Measurements from ENCODE around the gene SUGP1.

The SUGP1 gene

GRCh38 chr19:19315444-19315843 is 4.9 kb downstream of the SUGP1 start:
- no peak overlapping the region for H3K9ac ChIP-seq (ENCODE audit: low read depth, low read length)
- H3K9me3 ChIP-seq (replicated peaks; ENCODE audit: low read length), result no peaks in the 10 kb centered on the region
- no peaks in the 10 kb centered on the region for H3K27me3 ChIP-seq (ENCODE audit: control insufficient read depth, insufficient read depth, low read length)
- peaks cover 6% of the 10 kb centered on the region for H3K4me1 ChIP-seq (ENCODE audit: control insufficient read depth, insufficient read depth, low read length)
- H3K4me3 ChIP-seq (ENCODE audit: low read length), result no peak overlapping the region
- H3K4me2 ChIP-seq (ENCODE audit: low read length), result no peak overlapping the region
- H3K36me3 ChIP-seq (ENCODE audit: insufficient read depth, low read length), result peaks cover 23% of the 10 kb centered on the region

- no peaks in the 10 kb centered on the region for H3K27me3 ChIP-seq (ENCODE audit: control insufficient read depth, insufficient read depth, low read length)
- H3K4me2 ChIP-seq (ENCODE audit: low read length), result no peak overlapping the region
- no peak overlapping the region for H3K9ac ChIP-seq (ENCODE audit: low read depth, low read length)
- no peaks in the 10 kb centered on the region for H3K9me3 ChIP-seq (replicated peaks; ENCODE audit: low read length)
- no peak overlapping the region for H3K4me3 ChIP-seq (ENCODE audit: low read length)
- peaks cover 54% of the 10 kb centered on the region for H3K36me3 ChIP-seq (ENCODE audit: insufficient read depth, low read length)
- no peaks in the 10 kb centered on the region for H3K4me1 ChIP-seq (ENCODE audit: control insufficient read depth, insufficient read depth, low read length)
Observed at GRCh38 chr19:19308373-19308772, 11.9 kb downstream of the SUGP1 start.

GRCh38 chr19:19306191-19306590 is 14.1 kb downstream of the SUGP1 start:
- no peaks in the 10 kb centered on the region for H3K9me3 ChIP-seq (replicated peaks; ENCODE audit: low read length)
- peaks cover 71% of the 10 kb centered on the region for H3K36me3 ChIP-seq (ENCODE audit: insufficient read depth, low read length)
- H3K4me1 ChIP-seq (ENCODE audit: control insufficient read depth, insufficient read depth, low read length), result no peaks in the 10 kb centered on the region
- H3K4me2 ChIP-seq (ENCODE audit: low read length), result no peak overlapping the region
- no peak overlapping the region for H3K9ac ChIP-seq (ENCODE audit: low read depth, low read length)
- H3K27me3 ChIP-seq (ENCODE audit: control insufficient read depth, insufficient read depth, low read length), result no peaks in the 10 kb centered on the region
- no peak overlapping the region for H3K4me3 ChIP-seq (ENCODE audit: low read length)

- H3K27me3 ChIP-seq (ENCODE audit: control insufficient read depth, insufficient read depth, low read length), result no peaks in the 10 kb centered on the region
- no peaks in the 10 kb centered on the region for H3K9me3 ChIP-seq (replicated peaks; ENCODE audit: low read length)
- H3K36me3 ChIP-seq (ENCODE audit: insufficient read depth, low read length), result peaks cover 74% of the 10 kb centered on the region
- H3K9ac ChIP-seq (ENCODE audit: low read depth, low read length), result no peak overlapping the region
- no peak overlapping the region for H3K4me3 ChIP-seq (ENCODE audit: low read length)
- no peaks in the 10 kb centered on the region for H3K4me1 ChIP-seq (ENCODE audit: control insufficient read depth, insufficient read depth, low read length)
- H3K4me2 ChIP-seq (ENCODE audit: low read length), result no peak overlapping the region
Observed at GRCh38 chr19:19305696-19306095, 14.6 kb downstream of the SUGP1 start.

DNA sequence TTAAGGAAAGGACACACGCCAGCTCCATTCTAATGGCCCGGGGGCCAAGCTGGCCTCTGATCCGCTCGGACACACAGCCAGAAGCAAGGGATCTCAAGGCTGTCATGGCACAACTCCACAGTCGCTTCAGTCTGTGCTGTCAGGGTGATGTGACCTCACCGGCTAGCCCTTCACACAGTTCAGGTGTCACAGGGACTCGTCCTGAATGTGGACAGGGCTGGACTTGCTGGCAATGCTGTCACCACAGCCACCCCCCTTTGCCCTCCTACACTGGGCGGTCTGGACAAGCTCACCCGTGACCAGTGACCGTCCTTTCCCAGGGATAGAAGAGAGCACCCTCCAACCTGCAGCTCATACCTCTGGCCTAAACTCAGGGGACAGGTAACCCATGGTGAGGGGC is 15.2 kb downstream of the SUGP1 start:
- H3K9ac ChIP-seq (ENCODE audit: low read depth, low read length), result no peak overlapping the region
- H3K4me1 ChIP-seq (ENCODE audit: control insufficient read depth, insufficient read depth, low read length), result no peaks in the 10 kb centered on the region
- H3K9me3 ChIP-seq (replicated peaks; ENCODE audit: low read length), result no peaks in the 10 kb centered on the region
- H3K4me3 ChIP-seq (ENCODE audit: low read length), result no peak overlapping the region
- peaks cover 69% of the 10 kb centered on the region for H3K36me3 ChIP-seq (ENCODE audit: insufficient read depth, low read length)
- no peaks in the 10 kb centered on the region for H3K27me3 ChIP-seq (ENCODE audit: control insufficient read depth, insufficient read depth, low read length)
- H3K4me2 ChIP-seq (ENCODE audit: low read length), result no peak overlapping the region

- H3K27me3 ChIP-seq (ENCODE audit: control insufficient read depth, insufficient read depth, low read length), result no peaks in the 10 kb centered on the region
- H3K4me3 ChIP-seq (ENCODE audit: low read length), result no peak overlapping the region
- H3K4me1 ChIP-seq (ENCODE audit: control insufficient read depth, insufficient read depth, low read length), result no peaks in the 10 kb centered on the region
- H3K9ac ChIP-seq (ENCODE audit: low read depth, low read length), result no peak overlapping the region
- no peaks in the 10 kb centered on the region for H3K9me3 ChIP-seq (replicated peaks; ENCODE audit: low read length)
- H3K36me3 ChIP-seq (ENCODE audit: insufficient read depth, low read length), result peaks cover 67% of the 10 kb centered on the region
- no peak overlapping the region for H3K4me2 ChIP-seq (ENCODE audit: low read length)
Observed at GRCh38 chr19:19304186-19304965, 15.9 kb downstream of the SUGP1 start.

DNA sequence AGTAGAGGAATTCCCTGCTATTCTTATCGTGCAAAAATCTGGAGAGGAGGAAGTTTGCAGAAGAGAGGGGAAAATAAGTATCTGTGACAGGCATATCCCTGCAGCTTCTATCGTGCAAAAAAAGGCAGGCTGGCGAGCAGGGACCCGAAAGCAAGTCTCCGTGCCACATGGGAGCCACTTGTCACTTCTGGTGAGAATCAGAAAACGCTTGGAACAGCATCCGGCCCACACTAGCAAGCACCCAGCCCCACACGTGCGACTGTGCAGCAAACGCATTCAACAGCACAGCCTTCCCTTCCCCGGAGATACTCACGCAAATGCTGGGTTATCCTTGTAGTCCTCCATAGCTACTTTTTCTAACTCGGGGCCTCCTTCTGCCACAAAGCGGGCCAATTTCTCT is 16.9 kb downstream of the SUGP1 start:
- H3K9me3 ChIP-seq (replicated peaks; ENCODE audit: low read length), result no peaks in the 10 kb centered on the region
- H3K4me3 ChIP-seq (ENCODE audit: low read length), result no peak overlapping the region
- H3K36me3 ChIP-seq (ENCODE audit: insufficient read depth, low read length), result peaks cover 63% of the 10 kb centered on the region
- H3K9ac ChIP-seq (ENCODE audit: low read depth, low read length), result no peak overlapping the region
- H3K27me3 ChIP-seq (ENCODE audit: control insufficient read depth, insufficient read depth, low read length), result no peaks in the 10 kb centered on the region
- H3K4me1 ChIP-seq (ENCODE audit: control insufficient read depth, insufficient read depth, low read length), result no peaks in the 10 kb centered on the region
- no peak overlapping the region for H3K4me2 ChIP-seq (ENCODE audit: low read length)

- peaks cover 49% of the 10 kb centered on the region for H3K36me3 ChIP-seq (ENCODE audit: insufficient read depth, low read length)
- H3K4me3 ChIP-seq (ENCODE audit: low read length), result no peak overlapping the region
- no peaks in the 10 kb centered on the region for H3K27me3 ChIP-seq (ENCODE audit: control insufficient read depth, insufficient read depth, low read length)
- H3K9me3 ChIP-seq (replicated peaks; ENCODE audit: low read length), result no peaks in the 10 kb centered on the region
- H3K4me1 ChIP-seq (ENCODE audit: control insufficient read depth, insufficient read depth, low read length), result no peaks in the 10 kb centered on the region
- no peak overlapping the region for H3K9ac ChIP-seq (ENCODE audit: low read depth, low read length)
- no peak overlapping the region for H3K4me2 ChIP-seq (ENCODE audit: low read length)
Observed at GRCh38 chr19:19300613-19301012, 19.7 kb downstream of the SUGP1 start.

DNA sequence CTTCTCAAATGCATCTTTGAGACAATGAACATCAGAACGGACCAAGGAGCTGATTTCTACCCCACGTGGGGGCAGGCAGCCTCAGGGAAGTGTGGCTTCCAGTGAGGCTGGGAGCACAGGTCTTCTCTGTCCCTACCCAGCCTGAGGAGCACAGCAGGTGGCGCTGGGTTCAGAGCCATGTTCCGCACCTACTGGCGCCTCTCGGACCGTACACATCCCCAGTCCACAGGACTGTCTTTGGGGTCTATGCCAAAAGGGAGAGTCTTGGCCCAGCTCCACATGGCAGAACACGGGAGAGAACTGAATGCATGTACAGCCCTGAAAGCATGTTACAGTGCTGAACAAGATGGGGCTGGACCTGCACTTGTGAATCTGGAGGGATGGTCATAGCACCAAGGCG is 22.6 kb downstream of the SUGP1 start:
- Histone ChIP-seq H3K36me3 (ENCODE audit: insufficient read depth, low read length) (peaks cover 45% of the 10 kb centered on the region), H3K9ac (ENCODE audit: low read depth, low read length) (no peak overlapping the region), H3K4me3 (ENCODE audit: low read length) (no peak overlapping the region), H3K27me3 (ENCODE audit: control insufficient read depth, insufficient read depth, low read length) (no peaks in the 10 kb centered on the region), H3K9me3 (replicated peaks; ENCODE audit: low read length) (no peaks in the 10 kb centered on the region), H3K4me2 (ENCODE audit: low read length) (no peak overlapping the region), H3K4me1 (ENCODE audit: control insufficient read depth, insufficient read depth, low read length) (no peaks in the 10 kb centered on the region)

GRCh38 chr19:19296953-19297689 is 23.2 kb downstream of the SUGP1 start:
- no peak overlapping the region for H3K4me3 ChIP-seq (ENCODE audit: low read length)
- no peaks in the 10 kb centered on the region for H3K4me1 ChIP-seq (ENCODE audit: control insufficient read depth, insufficient read depth, low read length)
- H3K9me3 ChIP-seq (replicated peaks; ENCODE audit: low read length), result no peaks in the 10 kb centered on the region
- H3K36me3 ChIP-seq (ENCODE audit: insufficient read depth, low read length), result peaks cover 46% of the 10 kb centered on the region
- H3K4me2 ChIP-seq (ENCODE audit: low read length), result no peak overlapping the region
- no peaks in the 10 kb centered on the region for H3K27me3 ChIP-seq (ENCODE audit: control insufficient read depth, insufficient read depth, low read length)
- no peak overlapping the region for H3K9ac ChIP-seq (ENCODE audit: low read depth, low read length)

DNA sequence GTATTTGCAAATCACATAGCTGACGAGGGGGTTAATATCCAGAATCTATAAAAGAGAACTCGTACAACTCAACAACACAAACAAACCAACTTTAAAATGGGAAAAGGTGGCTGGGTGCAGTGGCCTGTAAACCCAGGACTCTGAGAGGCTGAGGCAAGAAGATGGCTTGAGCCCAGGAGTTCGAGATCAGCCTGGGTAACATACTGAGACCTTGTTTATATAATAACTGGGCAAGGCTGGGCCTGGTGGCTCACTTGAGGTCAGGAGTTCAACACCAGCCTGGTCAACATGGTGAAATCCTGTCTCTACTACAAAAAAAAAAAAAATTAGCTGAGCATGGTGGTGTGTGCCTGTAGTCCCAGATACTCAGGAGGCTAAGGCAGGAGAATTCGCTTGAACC is 25.4 kb downstream of the SUGP1 start:
- peaks cover 34% of the 10 kb centered on the region for H3K36me3 ChIP-seq (ENCODE audit: insufficient read depth, low read length)
- no peaks in the 10 kb centered on the region for H3K9me3 ChIP-seq (replicated peaks; ENCODE audit: low read length)
- no peak overlapping the region for H3K4me3 ChIP-seq (ENCODE audit: low read length)
- no peak overlapping the region for H3K4me2 ChIP-seq (ENCODE audit: low read length)
- H3K4me1 ChIP-seq (ENCODE audit: control insufficient read depth, insufficient read depth, low read length), result no peaks in the 10 kb centered on the region
- H3K27me3 ChIP-seq (ENCODE audit: control insufficient read depth, insufficient read depth, low read length), result no peaks in the 10 kb centered on the region
- H3K9ac ChIP-seq (ENCODE audit: low read depth, low read length), result no peak overlapping the region

- H3K9ac ChIP-seq (ENCODE audit: low read depth, low read length), result no peak overlapping the region
- peaks cover 36% of the 10 kb centered on the region for H3K36me3 ChIP-seq (ENCODE audit: insufficient read depth, low read length)
- no peaks in the 10 kb centered on the region for H3K9me3 ChIP-seq (replicated peaks; ENCODE audit: low read length)
- H3K4me1 ChIP-seq (ENCODE audit: control insufficient read depth, insufficient read depth, low read length), result no peaks in the 10 kb centered on the region
- H3K4me2 ChIP-seq (ENCODE audit: low read length), result no peak overlapping the region
- H3K4me3 ChIP-seq (ENCODE audit: low read length), result no peak overlapping the region
- no peaks in the 10 kb centered on the region for H3K27me3 ChIP-seq (ENCODE audit: control insufficient read depth, insufficient read depth, low read length)
Observed at GRCh38 chr19:19292607-19293006, 27.7 kb downstream of the SUGP1 start.
